ENCODE data around the gene CCDC169.

Gene CCDC169

DNA sequence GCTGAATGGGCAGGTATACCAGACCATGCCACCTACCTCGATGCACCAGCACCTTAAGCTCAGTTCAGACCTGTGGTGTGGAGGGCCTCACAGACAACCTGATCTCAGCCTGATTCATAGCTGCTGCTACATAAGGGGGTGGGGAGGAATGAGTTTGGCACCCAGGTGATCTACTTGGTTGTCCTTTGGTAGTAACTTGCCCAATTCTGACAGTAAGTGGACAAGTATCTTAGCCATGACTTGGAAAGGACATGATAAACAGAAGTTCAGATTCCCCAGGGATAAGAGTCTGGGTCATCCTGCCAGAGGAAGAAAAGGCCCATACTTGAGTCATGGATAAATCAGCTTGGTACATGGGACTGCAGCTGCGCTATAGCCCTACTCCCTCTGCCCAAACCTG is 54.9 kb downstream of the CCDC169 start:
- no peak for DNase-seq

DNA sequence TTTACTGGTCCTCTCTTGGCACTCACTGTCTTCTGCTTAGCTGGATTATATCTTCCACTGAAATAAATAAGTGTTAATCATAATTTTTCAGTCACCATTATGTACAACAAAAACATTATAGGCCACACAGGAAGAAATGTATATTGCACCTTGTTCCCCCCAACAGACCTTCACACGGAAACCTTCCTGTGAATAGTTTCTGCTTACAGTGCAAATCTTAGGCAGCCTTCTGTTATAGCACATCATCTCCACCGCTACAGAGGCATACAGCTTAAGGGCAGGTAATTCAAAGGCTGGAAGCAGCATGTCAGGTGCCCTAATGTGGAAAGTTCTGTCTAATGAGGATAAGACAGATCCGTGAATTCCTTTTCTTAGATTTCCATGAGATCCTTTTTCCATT is 66.4 kb downstream of the CCDC169 start:
- DNase-seq: no peak

DNA sequence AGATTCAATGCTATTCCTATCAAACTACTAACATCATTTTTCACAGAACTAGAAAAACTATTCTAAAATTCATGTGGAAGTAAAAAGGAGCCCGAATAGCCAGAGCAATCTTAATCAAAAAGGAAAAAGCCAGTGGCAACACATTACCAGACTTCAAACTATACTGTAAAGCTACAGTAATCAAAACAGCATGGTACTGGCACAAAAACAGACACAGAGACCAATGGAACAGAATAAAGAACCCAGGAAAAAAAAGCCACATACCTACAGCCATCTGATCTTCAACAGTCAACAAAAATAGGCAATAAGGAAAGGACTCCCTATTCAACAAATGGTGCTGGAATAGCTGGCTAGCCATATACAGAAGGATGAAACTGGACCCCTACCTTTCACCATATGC is 72.9 kb downstream of the CCDC169 start:
- no peak for DNase-seq

DNA sequence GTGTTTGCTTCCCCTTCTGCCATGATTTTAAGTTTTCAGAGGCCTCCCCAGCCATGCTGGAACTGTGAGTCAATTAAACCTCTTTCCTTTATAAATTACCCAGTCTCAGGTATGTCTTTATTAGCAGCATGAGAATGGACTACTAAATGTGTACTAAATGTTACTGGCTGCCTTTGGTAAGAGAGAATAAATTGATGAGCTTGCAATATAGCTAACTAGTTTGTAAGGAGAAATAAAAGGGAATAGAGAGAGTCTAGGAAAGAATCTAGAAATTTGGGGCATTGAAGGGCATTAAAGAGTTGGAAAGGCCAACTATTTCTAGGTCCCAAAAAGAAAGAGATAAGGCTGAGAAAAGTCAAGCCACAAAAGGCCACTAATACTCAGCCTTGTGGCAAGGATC is 77.7 kb downstream of the CCDC169 start:
- no peak for DNase-seq

DNA sequence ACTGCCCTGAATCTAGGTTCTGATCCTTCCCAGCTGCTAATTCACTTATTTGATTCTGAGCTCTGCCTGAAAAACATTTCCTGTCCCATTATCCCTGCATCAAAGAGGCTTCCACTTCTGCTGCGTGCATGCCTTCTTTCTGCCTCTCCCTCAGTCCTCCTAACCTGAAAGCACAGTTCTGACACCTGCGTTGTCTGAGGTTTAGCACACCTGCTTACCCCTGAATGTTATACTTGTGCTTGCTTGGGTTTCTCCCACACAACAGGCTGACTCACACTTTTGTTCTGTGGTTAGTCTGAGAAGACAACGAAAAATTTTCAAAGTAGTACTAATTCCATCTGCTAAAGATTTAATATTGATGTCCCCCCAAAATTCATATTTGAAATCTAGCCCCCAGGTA is 80.2 kb downstream of the CCDC169 start:
- no peak for DNase-seq

DNA sequence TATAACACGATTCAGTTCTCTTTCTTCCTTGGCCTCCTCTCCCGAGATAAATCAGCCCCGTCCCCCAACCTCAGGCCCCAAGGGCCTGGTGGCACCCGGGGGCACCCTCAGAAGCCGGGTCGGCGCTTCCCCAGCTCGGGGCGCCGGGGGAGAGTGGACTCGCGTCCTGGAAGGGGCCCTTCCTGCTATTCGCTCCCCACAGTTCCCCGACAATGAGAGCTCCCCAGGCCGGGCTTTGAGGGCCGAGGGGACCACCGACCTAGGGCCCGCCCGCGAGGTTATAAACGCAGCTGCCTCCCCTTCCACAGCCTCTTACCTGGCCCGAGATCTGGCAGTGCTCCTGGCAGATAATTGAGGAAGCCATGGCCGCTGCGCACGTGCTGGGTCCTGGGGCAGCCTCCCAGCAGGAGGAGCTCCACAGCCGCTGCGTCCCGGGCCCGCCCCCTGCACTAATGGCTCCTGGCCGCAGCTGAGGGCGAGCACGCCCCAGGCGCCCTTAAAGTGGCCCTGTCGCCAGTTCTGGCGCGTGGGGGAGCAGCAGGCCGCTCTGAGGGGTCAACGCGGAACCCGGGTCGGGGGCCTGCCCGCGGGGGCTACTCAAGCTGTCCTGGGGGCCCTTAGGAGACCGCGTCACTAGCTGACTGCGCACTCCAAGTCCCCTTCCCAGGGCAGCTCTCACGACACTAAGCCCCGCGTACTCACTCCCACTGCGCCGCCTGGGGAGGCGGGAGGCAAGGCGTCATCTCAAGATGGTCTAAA is 83.3 kb downstream of the CCDC169 start, which contains the start of gene SOHLH2:
Gene SOHLH2, minus strand, starts transcription at position 394 of the 759 bp plus-strand sequence. Its CDS starts 30 bp downstream, at position 364.
- DNase-seq: no peak

DNA sequence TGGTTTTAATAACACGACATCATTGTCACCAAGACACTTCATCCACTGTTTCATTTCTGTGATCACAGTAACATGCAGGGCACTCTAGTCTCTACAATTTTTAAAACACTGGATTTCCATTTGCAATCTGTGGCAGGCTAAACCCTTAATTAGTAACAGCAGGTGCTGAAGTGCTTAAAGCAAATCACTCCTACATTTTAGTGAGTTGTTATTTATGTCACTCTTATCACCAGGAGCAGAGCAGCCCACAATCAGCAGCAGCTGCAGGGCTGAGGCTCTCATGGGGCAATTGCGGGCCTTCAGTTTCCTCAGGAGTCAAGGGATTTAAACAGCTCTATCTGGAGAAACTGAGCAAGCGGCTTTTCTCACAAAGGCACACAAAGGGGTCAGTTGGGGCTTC is 84.8 kb downstream of the CCDC169 start:
- no peak for DNase-seq

DNA sequence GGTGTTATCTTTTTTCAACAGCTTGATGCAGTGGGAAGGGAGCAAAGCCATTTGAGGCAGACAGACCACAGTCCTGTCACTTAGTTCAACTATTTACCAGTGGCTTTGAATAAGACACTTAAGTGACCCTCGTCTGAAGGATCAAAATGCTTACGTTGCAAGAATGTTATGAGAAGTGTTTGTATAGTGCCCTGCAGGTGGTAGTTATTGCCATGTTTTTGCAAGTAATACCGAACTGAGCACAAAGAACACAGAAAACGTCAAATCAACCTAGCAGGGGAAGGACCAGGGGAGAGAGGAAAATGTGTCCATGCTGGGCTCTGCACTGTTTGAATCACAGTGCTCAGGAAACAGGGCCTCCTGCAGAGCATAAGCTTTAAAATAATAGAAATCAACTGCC is 86.0 kb downstream of the CCDC169 start:
- DNase-seq: no peak

DNA sequence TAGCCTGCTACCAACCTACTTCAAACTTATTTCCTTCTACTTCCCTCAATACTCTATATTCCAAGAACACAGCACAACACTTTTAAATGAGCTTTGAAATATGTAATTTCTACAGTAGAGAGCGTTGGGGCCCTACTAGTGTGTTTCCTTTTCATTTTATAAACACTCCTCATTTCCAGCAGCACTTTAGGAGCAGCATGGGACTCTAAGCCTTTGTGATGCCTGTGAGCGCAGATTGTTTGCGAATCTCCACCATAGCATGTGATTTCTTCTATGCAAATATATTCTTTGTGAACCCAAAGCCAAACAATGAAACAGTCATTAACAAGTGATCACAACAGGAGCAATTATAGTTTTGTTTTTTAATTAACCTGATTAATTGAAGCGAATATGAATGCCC is 86.9 kb downstream of the CCDC169 start:
- no peak for DNase-seq

DNA sequence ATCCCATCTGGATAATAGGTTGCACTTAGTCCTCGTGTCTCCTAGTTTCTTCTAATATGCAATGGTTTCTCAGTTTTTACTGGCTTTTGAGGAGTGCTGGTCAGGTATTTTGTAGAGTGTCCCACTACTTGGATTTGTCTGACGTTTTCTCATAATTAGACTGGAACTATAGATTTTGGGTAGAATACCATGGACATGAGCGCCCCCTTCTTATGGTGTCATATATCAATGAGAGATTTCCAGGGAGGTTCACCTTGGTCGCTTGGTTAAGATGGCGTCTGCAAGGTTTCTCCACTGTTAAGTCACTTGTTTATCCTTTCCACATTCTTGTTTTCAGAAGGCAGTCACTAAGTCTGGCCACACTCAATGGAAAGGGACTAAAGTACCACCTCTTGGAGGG is 89.9 kb downstream of the CCDC169 start:
- DNase-seq: no peak

DNA sequence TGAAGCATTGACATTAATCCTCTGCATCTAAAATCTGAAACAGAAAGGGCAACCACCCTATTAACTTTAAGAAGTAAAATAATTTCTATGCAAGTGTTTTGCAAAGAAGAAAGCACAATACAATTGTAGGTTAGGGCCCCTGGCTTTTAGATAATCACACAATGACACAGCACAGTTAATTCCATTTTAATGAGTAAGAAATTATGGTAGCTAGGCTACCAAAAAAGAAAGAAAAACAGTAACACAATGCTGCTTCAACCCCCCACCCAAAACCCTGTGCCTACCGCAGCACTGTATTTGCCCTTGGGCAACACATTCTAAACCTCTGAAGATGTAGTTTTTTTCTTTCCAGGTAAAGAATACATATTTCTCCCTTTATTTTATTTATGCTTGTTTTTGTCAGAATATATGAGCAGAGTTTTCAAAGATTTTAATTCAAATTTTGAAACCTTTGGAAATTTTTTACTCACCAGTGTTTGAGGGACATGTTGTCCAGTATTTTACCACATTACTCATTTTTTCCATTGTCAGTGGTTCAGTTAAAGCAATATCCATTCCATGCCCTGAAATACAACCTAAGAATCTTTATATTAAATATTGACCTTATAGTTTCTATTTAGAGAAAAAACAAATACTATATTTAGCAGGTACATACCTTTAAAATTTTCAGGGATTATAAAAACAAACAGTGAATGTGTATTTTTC is 104.3 kb downstream of the CCDC169 start:
- DNase-seq: no peak

DNA sequence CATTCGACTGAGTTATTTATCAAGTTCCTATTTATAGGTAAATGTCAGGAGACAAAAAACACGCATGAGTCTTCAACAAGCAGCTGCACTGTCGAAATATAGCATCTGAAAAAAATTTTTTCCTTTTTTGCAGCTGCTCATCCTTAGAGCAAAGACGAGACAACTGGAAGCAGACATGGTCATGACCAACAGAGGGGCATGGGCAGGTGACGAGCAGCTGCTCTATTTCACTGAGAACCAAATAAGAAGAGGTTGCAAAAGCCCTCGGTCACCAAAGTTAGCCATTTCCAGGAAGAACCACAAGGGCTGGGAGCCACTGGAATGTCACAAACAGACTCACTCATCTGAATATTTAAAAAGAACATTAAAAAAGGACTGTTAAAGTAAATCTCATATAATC is 105.4 kb downstream of the CCDC169 start:
- no peak for DNase-seq

DNA sequence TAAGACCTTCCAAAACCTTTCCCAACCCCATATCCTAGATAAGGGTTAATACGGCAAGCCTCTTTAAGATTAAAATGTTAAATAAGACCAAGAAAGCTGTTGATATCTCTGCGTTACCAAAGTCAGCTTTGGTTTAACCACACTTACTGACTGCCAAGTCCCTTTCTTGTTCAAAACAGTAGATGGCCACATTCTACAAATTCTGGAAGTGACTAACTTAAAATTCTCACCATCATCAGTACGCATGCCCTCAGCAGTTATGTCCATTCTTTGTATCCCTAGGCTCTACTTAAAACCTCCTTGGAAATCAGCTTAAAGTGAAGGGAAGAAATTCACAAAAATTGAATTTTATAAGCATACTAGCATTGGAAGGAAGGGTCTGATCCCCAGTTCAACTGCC is 106.8 kb downstream of the CCDC169 start:
- no peak for DNase-seq

DNA sequence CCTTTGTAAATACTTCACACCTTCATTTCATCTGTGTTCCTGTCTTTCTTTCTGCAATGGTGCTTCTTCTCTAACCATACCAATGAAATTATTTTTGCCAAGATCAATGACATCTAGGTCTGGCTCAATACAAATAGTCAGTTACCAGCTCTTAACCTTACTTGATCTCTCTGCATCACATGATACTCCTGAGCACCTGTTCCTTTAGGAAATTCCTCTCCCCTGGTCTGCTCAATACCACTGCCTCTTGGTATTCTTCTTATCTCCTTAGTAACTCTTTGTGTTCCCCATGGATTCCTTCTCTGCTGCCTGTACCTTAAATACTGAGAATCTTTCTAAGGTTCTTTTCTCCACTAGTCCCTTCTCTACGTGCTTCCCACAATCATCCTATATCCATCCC is 109.2 kb downstream of the CCDC169 start:
- DNase-seq: no peak

DNA sequence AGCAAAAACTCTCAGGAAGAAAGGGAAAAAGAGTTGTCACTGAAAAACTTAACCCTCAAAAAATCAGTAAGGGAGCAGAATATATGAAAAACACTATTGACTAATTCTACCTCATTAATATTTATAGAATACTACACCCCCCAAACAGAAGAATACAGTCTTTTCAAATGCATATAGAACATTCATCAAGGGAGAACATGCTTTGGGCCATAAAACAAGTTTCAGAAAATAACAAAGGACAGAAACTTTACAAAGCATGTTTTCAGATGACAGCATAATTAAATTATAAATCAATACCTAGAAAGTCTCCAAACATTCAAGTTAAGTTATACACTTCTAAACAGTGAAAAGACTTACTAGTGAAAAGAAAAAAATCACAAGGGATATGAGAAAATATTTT is 113.7 kb downstream of the CCDC169 start:
- DNase-seq: no peak

Data from NCI-H774 (cell line).